Omental fat pad (tissue), 4 donors: ENCODE measurements around the gene HSD11B2. TPM values are rescaled to one million over a fixed set of nuclear protein-coding genes. Genes with fewer than 3 reads are reported as not detected.

Experiments
- ATAC-seq: fragments of 150-250 bp; one replicate; pipeline ENCODE4 v1.9.1; 2016; ENCODE audit warnings: mild to moderate bottlenecking, moderate library complexity; ENCODE audit not compliant: low FRiP score
- DNase-seq: peaks from one replicate; pipeline ENCODE4 v3.0.0-alpha.2; 2019; ENCODE audit warnings: low spot score
- total RNA-seq, 4 donors: library from RNA; depleted of rRNA; stranded (reverse); fragments of >200 nt; gene quantifications; one replicate each; pipeline ENCODE4 v1.1.0, GENCODE V29; 2016
- TF ChIP-seq, protein P1 (sequence below), 3 donors: fragments of 450-650 bp; IDR thresholded peaks; one replicate each; pipeline ENCODE4 v1.5.1; 2016 to 2017; ENCODE audit warnings: antibody characterized with exemption in 3 of 3, mild to moderate bottlenecking in 3 of 3, moderate library complexity in 2 of 3

HSD11B2 gene
- total RNA-seq, 4 donors from 2014 or later, result 1.7 to 2.7 (median 2.0) TPM; not detected in 1

DNA sequence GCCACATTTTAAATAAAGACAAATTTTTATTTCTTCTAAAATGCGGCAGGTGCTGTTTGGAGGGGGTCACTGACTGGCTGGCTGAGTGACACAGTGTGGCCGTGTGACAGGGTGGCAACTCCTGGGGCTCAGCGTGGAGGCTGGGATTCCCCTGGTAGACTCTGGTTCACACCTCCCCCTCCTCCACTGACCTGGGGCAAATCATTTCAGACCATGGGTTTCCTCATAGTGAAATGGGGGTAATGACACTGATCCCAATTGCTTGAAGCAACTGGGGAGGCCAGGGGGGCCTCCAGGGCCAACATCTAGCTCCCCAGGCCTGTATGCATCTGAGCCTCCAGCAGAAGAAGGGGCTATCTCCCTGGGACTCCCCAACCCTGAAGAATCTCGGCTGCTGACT is 6.6 kb downstream of the HSD11B2 start:
- DNase-seq, result no peak
- no peak for ATAC-seq
- TF ChIP-seq, protein P1, sequence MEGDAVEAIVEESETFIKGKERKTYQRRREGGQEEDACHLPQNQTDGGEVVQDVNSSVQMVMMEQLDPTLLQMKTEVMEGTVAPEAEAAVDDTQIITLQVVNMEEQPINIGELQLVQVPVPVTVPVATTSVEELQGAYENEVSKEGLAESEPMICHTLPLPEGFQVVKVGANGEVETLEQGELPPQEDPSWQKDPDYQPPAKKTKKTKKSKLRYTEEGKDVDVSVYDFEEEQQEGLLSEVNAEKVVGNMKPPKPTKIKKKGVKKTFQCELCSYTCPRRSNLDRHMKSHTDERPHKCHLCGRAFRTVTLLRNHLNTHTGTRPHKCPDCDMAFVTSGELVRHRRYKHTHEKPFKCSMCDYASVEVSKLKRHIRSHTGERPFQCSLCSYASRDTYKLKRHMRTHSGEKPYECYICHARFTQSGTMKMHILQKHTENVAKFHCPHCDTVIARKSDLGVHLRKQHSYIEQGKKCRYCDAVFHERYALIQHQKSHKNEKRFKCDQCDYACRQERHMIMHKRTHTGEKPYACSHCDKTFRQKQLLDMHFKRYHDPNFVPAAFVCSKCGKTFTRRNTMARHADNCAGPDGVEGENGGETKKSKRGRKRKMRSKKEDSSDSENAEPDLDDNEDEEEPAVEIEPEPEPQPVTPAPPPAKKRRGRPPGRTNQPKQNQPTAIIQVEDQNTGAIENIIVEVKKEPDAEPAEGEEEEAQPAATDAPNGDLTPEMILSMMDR (IDR thresholded peaks at IDR 0.05), result no peak

DNA sequence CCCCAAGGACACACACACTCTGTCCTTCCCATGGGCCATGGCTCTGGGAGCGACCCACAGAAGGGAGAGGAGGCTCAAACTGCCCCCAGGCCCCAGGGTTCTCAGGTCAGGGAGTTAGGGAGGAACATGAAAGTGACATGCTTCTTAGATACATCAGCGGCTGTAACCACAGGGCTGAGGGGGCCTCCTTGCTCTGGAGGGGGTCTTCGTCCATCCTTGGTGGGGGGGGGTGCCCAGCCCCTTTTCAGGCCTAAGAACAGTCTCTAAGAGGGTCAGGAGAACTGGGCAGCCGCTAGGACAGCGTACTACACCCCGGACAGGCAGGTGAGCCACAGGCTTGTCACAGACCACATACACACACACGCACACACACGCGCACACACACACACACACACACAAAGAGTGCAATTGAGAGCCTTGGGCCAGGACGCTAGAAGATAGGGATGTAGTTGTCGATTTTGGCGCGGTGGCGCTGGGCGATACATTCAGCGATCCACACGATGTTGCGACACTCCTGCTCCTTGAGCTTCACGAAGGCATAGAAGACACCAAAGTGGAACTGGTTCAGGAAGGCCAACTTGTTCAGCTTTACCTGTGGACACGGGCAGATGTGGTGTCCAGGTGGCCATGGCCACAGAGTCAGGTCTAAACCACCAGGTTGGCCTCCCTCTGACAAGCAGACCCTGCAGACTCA is 7.3 kb downstream of the HSD11B2 start:
- ATAC-seq (no peak), DNase-seq (no peak)
- TF ChIP-seq, protein P1 (IDR thresholded peaks at IDR 0.05), result no peak

DNA sequence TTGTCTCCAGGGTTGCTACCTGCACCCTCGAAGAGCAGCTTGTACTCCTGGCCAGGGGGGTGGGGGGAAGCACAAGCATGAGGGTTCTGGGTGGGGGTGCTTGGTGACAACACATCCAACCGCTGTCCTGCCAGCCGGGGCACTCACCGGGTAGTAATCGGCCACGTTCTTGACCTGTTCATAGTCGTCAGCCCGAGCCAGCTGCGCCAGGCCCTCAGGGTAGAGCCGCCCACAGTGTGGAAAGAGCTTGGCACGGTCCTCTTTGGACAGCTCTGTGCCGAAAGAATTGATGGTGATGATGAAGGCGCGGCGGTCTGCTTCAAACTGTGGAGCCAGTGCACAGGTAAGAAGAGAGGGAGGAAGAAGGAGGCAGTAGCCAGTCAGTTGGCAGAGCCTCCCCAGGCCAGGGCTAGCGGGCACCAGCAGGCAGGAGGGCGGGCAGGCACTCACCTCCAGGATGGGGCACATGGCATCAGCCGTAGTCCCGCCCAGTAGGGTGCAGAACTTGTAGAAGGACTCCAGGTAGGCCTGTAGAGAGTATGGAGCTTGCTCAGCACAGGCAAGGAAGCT is 8.0 kb downstream of the HSD11B2 start:
- ATAC-seq (no peak), DNase-seq (no peak)
- TF ChIP-seq, protein P1 (IDR thresholded peaks at IDR 0.05), result no peak

DNA sequence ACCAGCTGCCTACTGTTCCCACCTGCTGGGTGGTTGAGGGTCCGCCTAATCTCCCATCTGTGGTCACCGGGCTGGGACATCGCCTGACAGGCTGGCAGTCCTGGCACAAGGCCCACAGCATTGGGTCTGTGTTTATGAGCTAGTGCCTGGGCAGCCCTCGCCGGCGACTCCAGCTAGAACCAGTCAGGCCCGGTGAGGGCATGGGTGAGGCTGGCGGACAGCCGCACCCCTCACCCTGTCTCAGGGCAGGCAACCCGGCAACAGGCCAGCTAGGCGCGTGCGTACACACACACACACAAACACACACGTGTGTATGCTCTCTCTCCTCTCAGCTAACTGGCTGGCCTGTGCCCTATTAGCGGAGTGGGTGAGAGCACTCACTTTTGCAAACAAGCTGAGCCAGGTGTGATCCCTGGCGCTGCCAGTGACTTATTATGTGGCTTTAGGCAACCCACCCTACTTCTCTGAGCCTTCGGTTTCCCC is 10.4 kb downstream of the HSD11B2 start:
- TF ChIP-seq, protein P1 (IDR thresholded peaks at IDR 0.05), result no peak
- ATAC-seq (no peak), DNase-seq (no peak)

DNA sequence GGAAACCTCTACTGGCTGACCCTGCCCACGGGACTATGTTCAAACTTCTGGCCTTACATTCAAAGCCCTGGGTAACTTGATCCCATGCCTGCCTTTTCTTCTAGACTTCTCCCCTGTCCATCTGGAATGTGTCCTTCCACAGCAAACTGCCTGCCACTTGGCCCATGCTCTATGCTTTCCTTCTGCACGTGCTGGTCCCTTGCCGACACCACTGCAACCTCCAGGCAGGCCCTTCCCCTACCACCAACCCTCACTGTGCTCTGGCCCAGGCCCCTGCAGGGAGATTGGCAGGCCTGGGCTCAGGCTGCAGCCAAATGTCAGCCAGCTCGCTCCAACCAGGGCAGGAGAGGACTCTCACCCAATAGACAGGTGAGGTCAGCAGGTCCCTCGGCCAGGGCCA is 11.0 kb downstream of the HSD11B2 start:
- TF ChIP-seq, protein P1 (IDR thresholded peaks at IDR 0.05), result no peak
- DNase-seq (no peak), ATAC-seq (no peak)

DNA sequence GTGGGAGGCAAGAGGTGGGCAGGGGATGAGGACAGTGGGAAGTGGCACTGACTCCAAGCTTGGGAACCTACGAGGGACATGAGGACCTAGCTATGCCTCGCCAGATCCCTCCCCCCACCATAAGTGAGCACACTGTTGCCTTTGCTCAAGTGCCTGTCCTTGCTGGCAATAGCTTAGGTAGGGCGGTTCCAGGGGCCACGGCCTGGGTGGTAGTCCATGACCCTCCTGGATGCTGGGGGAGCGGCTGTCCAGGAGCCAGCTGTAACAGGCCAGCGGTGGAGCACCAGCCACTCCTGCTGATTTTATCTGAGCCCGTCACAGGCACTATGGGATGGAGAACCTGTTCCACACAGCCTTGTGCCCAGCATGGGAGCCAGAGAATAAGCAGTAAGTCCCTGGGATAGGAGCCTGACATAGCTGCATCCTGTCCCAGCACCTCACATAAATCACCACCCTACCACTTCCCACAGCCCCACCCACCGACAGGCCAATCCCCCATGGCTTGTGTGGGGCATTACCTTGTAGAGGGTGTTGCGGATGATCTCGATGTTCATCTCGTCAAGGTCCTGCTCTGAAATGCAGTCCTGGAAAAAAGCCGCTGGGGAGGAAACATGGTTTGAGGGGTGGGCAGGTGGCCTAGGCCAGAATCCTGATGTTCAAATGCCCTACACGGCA is 11.8 kb downstream of the HSD11B2 start:
- no peak for ATAC-seq
- DNase-seq, result no peak
- TF ChIP-seq, protein P1 (IDR thresholded peaks at IDR 0.05), result no peak
